ENCODE results near the gene IGSF10.

The IGSF10 gene

DNA sequence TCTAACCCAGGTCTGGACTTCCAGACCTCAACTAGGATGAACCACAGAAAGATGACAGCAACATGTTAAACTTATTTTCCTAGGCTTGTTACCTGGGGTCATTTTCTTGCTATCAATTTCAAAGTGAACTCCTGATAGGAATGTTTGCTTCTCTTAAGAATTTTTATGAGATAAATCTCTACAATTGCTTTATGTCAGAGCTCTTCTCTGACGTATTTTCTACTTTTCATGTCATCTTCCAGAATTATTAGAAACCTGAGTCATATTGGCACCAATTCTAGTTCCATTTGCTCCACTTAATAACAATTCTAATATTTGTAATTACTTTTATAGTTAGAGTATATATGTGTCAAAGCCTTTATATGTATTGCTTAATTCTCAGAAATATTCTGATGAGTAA, 2.1 kb upstream of the IGSF10 start:
- in situ Hi-C loops (cut with HindIII; ENCODE audit: low sequenced_read_pairs): no loop called here
- TF ChIP-seq, protein P1, sequence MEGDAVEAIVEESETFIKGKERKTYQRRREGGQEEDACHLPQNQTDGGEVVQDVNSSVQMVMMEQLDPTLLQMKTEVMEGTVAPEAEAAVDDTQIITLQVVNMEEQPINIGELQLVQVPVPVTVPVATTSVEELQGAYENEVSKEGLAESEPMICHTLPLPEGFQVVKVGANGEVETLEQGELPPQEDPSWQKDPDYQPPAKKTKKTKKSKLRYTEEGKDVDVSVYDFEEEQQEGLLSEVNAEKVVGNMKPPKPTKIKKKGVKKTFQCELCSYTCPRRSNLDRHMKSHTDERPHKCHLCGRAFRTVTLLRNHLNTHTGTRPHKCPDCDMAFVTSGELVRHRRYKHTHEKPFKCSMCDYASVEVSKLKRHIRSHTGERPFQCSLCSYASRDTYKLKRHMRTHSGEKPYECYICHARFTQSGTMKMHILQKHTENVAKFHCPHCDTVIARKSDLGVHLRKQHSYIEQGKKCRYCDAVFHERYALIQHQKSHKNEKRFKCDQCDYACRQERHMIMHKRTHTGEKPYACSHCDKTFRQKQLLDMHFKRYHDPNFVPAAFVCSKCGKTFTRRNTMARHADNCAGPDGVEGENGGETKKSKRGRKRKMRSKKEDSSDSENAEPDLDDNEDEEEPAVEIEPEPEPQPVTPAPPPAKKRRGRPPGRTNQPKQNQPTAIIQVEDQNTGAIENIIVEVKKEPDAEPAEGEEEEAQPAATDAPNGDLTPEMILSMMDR (IDR thresholded peaks at IDR 0.05; ENCODE audit: low read depth, low read length): no peak
- H3K4me3 ChIP-seq (ENCODE audit: low read depth, low read length): no peak overlapping the region
- no peak for DNase-seq (ENCODE audit: low read depth, low spot score)

DNA sequence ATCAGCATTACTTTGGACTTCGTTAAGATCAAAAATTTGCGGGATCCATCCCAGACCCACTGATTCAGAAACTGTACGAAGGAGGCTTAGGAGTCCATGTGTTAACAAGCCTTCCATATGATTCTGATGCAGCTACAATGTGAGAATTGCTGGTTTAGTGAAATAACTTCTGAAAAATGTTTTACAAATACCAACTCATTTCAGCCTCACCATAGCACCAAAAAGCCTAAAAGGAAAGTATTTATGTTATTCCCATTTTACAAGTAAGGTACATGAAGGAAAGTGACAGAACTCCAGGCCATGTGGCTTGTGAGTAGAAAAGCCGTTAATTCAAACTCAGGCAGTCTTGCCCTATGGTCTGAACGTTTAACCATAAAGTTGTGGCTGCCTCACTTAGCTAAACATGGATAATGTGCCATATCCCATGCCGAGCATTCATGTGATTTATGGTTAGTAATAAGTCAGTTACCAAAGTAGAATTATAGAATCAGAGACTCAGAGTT, 1.5 kb upstream of the IGSF10 start:
- TF ChIP-seq, protein P1 (IDR thresholded peaks at IDR 0.05; ENCODE audit: low read depth, low read length): no peak
- DNase-seq (ENCODE audit: low read depth, low spot score): no peak
- in situ Hi-C loops (cut with HindIII; ENCODE audit: low sequenced_read_pairs): no loop called here
- no peak overlapping the region for H3K4me3 ChIP-seq (ENCODE audit: low read depth, low read length)

DNA sequence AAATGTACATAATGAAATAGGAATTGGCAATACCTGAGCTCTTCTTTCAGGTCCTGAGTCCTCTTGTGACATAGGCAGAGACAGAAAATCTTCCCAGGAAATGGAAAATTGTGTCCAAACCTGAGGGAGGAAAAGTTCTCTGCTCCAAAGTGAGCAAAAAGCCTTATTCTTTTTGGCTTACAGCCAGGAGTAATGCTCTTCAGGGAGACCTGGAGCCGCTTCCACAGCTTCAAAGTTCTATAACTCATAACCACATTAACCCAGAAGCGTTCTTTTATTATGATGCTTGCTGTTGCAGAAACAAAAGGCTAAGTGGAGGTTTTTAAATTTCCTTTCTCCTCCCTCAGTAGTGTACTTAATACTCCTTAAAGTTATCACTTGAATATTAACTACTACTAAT, 633 bp downstream of the IGSF10 start:
- H3K4me3 ChIP-seq (ENCODE audit: low read depth, low read length): no peak overlapping the region
- peak; percentile 23 for DNase-seq (ENCODE audit: low read depth, low spot score)
- in situ Hi-C loops (cut with HindIII; ENCODE audit: low sequenced_read_pairs): no loop called here
- TF ChIP-seq, protein P1 (IDR thresholded peaks at IDR 0.05; ENCODE audit: low read depth, low read length): no peak

DNA sequence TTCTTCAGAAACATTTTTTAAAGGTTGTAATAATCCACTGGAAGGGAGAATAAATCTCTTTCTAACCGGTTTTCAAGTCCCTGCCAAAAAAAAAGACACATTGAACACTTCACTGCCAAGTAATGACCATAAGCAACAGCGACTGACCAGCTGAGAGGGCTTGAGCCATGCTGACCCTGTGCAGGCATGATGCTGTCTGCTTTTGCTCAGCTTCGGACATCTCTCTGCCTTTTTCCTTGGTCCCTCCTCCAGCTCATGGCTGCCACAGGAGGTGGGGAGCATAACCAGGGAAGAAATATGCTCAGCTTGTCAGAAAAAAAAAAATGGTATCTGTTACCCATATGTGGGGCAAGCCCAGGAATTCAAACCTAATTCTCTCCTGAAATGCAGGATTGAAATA, 1.5 kb downstream of the IGSF10 start:
- no peak overlapping the region for H3K4me3 ChIP-seq (ENCODE audit: low read depth, low read length)
- no peak for DNase-seq (ENCODE audit: low read depth, low spot score)
- TF ChIP-seq, protein P1 (IDR thresholded peaks at IDR 0.05; ENCODE audit: low read depth, low read length): no peak
- in situ Hi-C loops (cut with HindIII; ENCODE audit: low sequenced_read_pairs): no loop called here

DNA sequence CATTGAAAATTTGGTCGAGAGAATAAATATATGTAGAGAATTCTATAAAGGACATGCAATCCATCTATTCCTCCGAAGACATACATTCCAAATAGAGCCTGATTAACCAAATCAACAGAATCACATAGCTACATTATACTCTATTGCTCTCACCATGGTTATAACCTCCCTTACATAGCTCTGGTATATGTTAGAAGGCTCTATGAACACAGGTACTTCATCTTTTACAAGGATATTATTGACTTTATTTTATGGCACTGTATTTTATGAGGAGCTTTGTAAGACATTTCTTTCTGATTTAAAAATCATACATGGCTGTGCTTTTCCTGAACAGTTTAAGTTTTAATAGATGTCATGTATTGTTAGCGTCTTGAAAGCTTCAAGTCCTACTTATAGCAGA, 4.8 kb downstream of the IGSF10 start:
- in situ Hi-C loops (cut with HindIII; ENCODE audit: low sequenced_read_pairs): no loop called here
- TF ChIP-seq, protein P1 (IDR thresholded peaks at IDR 0.05; ENCODE audit: low read depth, low read length): no peak
- DNase-seq (ENCODE audit: low read depth, low spot score): no peak
- H3K4me3 ChIP-seq (ENCODE audit: low read depth, low read length): no peak overlapping the region

DNA sequence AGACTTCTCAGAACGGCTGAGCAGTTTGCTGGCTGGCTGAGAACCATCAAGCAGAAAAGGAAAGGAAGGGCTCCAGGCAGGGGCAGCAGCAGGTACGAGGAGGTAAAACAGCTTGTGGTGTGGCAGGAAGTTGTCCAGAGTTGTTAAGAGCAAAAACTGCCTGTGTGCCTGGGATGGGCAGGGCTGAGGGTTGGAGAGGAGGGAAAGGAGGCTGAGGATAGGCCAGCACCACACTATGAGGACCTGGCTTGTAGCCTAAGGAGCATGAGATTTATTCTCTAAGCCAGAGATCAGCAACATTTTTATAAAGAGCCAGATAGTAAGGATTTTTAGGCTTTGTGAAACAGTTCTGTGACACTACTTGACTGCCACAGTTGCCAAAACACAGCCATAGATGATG, 8.0 kb downstream of the IGSF10 start:
- in situ Hi-C loops (cut with HindIII; ENCODE audit: low sequenced_read_pairs): no loop called here

More for the DNA sequence above, 8.0 kb downstream of the IGSF10 start:
- DNase-seq (ENCODE audit: low read depth, low spot score): no peak
- TF ChIP-seq, protein P1 (IDR thresholded peaks at IDR 0.05; ENCODE audit: low read depth, low read length): no peak
- H3K4me3 ChIP-seq (ENCODE audit: low read depth, low read length): no peak overlapping the region

Measured in astrocyte of the spinal cord (primary cell).